Karpas-422 (cell line): ENCODE measurements around the gene FNDC3B. TPM values are rescaled to one million over a fixed set of nuclear protein-coding genes. Genes with fewer than 3 reads are reported as not detected.

Experiments used
- DNase-seq: peaks from one replicate; pipeline ENCODE4 v3.0.0-alpha.2; 2015
- H2AFZ ChIP-seq: fragments of 200-600 bp; sonication (generic); 2 replicates; pipeline ENCODE4 v1.6.1; 2014; ENCODE audit warnings: antibody characterized with exemption, low read length, mixed read lengths
- H3K27ac ChIP-seq: fragments of 200-600 bp; sonication (generic); 2 replicates; pipeline ENCODE4 v1.5.1; 2014; ENCODE audit warnings: mild to moderate bottlenecking, low read length, moderate library complexity
- H3K27me3 ChIP-seq: fragments of 200-600 bp; sonication (generic); 2 replicates; pipeline ENCODE4 v1.6.1; 2014; ENCODE audit warnings: low read length, mixed read lengths
- H3K36me3 ChIP-seq: fragments of 200-600 bp; sonication (generic); 2 replicates; pipeline ENCODE4 v1.6.1; 2014; ENCODE audit warnings: low read length, mixed read lengths; ENCODE audit not compliant: insufficient read depth
- H3K4me1 ChIP-seq: fragments of 200-600 bp; sonication (generic); 2 replicates; pipeline ENCODE4 v1.6.1; 2014; ENCODE audit warnings: mild to moderate bottlenecking, low read length, mixed read lengths
- H3K4me2 ChIP-seq: fragments of 200-600 bp; sonication (generic); 2 replicates; pipeline ENCODE4 v1.6.1; 2014; ENCODE audit warnings: low read length, low read depth, mild to moderate bottlenecking; ENCODE audit not compliant: poor library complexity, severe bottlenecking
- H3K4me3 ChIP-seq: fragments of 200-600 bp; sonication (generic); 2 replicates; pipeline ENCODE4 v1.5.1; 2014; ENCODE audit warnings: mild to moderate bottlenecking, antibody characterized with exemption, low read length, mixed read lengths
- H3K79me2 ChIP-seq: fragments of 200-600 bp; sonication (generic); 2 replicates; pipeline ENCODE4 v1.6.1; 2014; ENCODE audit warnings: mild to moderate bottlenecking, low read length, mixed read lengths
- H3K9ac ChIP-seq: fragments of 200-600 bp; sonication (generic); 2 replicates; pipeline ENCODE4 v1.6.0; 2014; ENCODE audit warnings: low read length
- H3K9me2 ChIP-seq: fragments of 200-600 bp; sonication (generic), shearing (Covaris generic); replicated peaks from 2 replicates; pipeline ENCODE4 v1.6.0; 2014; ENCODE audit warnings: mild to moderate bottlenecking, low read length, moderate library complexity; ENCODE audit not compliant: insufficient read depth
- H3K9me3 ChIP-seq: fragments of 300-700, 200-600 bp; sonication (generic); 2 replicates; pipeline ENCODE4 v1.6.1; 2014; ENCODE audit warnings: low read length, mixed read lengths
- H4K20me1 ChIP-seq: fragments of 200-600 bp; sonication (generic); 2 replicates; pipeline ENCODE4 v1.6.1; 2014; ENCODE audit warnings: mild to moderate bottlenecking, antibody characterized with exemption, low read length, low read depth; ENCODE audit not compliant: insufficient read depth
- total RNA-seq: library from RNA; depleted of rRNA; stranded (reverse); fragments of >200 nt; shearing (Covaris generic); gene quantifications from 2 replicates; pipeline ENCODE4 v1.2.3, GENCODE V29; 2014; ENCODE audit warnings: low replicate concordance

FNDC3B gene
- total RNA-seq, 1 experiment from 2014 or later, result 2.6 TPM

- Histone ChIP-seq H3K4me1 (no peaks in the 10 kb centered on the region), H3K9me3 (no peaks in the 10 kb centered on the region), H2AFZ (no peak overlapping the region), H3K27me3 (no peaks in the 10 kb centered on the region), H3K79me2 (no peaks in the 10 kb centered on the region), H4K20me1 (no peaks in the 10 kb centered on the region), H3K9ac (no peak overlapping the region), H3K4me3 (no peak overlapping the region), H3K9me2 (no peaks in the 10 kb centered on the region), H3K27ac (no peak overlapping the region), H3K36me3 (no peaks in the 10 kb centered on the region), H3K4me2 (no peak overlapping the region)
- DNase-seq, result no peak
These were observed 403.2 kb downstream of the FNDC3B start for GRCh38 chr3:172442606-172443005.

- Histone ChIP-seq H3K9ac (no peak overlapping the region), H3K4me3 (no peak overlapping the region), H3K27me3 (no peaks in the 10 kb centered on the region), H3K9me3 (no peaks in the 10 kb centered on the region), H3K9me2 (no peaks in the 10 kb centered on the region), H2AFZ (no peak overlapping the region), H3K79me2 (no peaks in the 10 kb centered on the region), H3K4me1 (no peaks in the 10 kb centered on the region), H3K4me2 (no peak overlapping the region), H3K36me3 (no peaks in the 10 kb centered on the region), H3K27ac (no peak overlapping the region), H4K20me1 (no peaks in the 10 kb centered on the region)
- no peak for DNase-seq
These were observed 405.4 kb downstream of the FNDC3B start for GRCh38 chr3:172444821-172445220.

GRCh38 chr3:172446198-172446597 is 406.8 kb downstream of the FNDC3B start:
- Histone ChIP-seq H3K4me1 (no peaks in the 10 kb centered on the region), H3K9me3 (no peaks in the 10 kb centered on the region), H2AFZ (no peak overlapping the region), H3K9ac (no peak overlapping the region), H3K9me2 (no peaks in the 10 kb centered on the region), H3K36me3 (no peaks in the 10 kb centered on the region), H3K4me2 (no peak overlapping the region), H3K27me3 (no peaks in the 10 kb centered on the region), H4K20me1 (no peaks in the 10 kb centered on the region), H3K27ac (no peak overlapping the region), H3K4me3 (no peak overlapping the region), H3K79me2 (no peaks in the 10 kb centered on the region)
- DNase-seq, result no peak

GRCh38 chr3:172447611-172448579 is 408.5 kb downstream of the FNDC3B start, which contains the start of gene GHSR:
TSS of gene GHSR (minus strand) at chr3:172448456. CDS start at chr3:172448413, 43 bp downstream.
- no peaks in the 10 kb centered on the region for H3K27me3 ChIP-seq
- DNase-seq, result no peak
- no peak within 1 kb of the TSS for H2AFZ ChIP-seq

GRCh38 chr3:172448661-172449465 is 409.5 kb downstream of the FNDC3B start:
- Histone ChIP-seq H3K9ac (no peak overlapping the region), H3K4me3 (no peak overlapping the region), H3K9me2 (no peaks in the 10 kb centered on the region), H3K9me3 (no peaks in the 10 kb centered on the region), H4K20me1 (no peaks in the 10 kb centered on the region), H3K4me2 (no peak overlapping the region), H3K79me2 (no peaks in the 10 kb centered on the region), H2AFZ (no peak overlapping the region), H3K36me3 (no peaks in the 10 kb centered on the region), H3K27me3 (no peaks in the 10 kb centered on the region), H3K4me1 (no peaks in the 10 kb centered on the region), H3K27ac (no peak overlapping the region)
- no peak for DNase-seq

More at GRCh38 chr3:172447611-172448579, 408.5 kb downstream of the FNDC3B start, which contains the start of gene GHSR:
- Histone ChIP-seq H3K4me1 (no peaks in the 10 kb centered on the region), H3K4me2 (no peak within 1 kb of the TSS), H3K4me3 (no peak within 1 kb of the TSS), H3K9me2 (no peaks in the 10 kb centered on the region), H3K27ac (no peak within 1 kb of the TSS), H3K36me3 (no peaks in the 10 kb centered on the region), H3K79me2 (no peaks in the 10 kb centered on the region), H3K9ac (no peak within 1 kb of the TSS), H4K20me1 (no peaks in the 10 kb centered on the region), H3K9me3 (no peaks in the 10 kb centered on the region)

- Histone ChIP-seq H3K4me2 (no peak overlapping the region), H3K9me2 (no peaks in the 10 kb centered on the region), H3K4me1 (no peaks in the 10 kb centered on the region), H3K9me3 (no peaks in the 10 kb centered on the region), H2AFZ (no peak overlapping the region), H3K79me2 (no peaks in the 10 kb centered on the region), H4K20me1 (no peaks in the 10 kb centered on the region), H3K4me3 (no peak overlapping the region), H3K27me3 (no peaks in the 10 kb centered on the region), H3K36me3 (no peaks in the 10 kb centered on the region), H3K9ac (no peak overlapping the region), H3K27ac (no peak overlapping the region)
- no peak for DNase-seq
These were observed 410.2 kb downstream of the FNDC3B start for GRCh38 chr3:172449466-172450149.
